IMR-90 (cell line): Measurements from ENCODE around the gene CMIP. TPM values are rescaled to one million over a fixed set of nuclear protein-coding genes. Genes with fewer than 3 reads are reported as not detected.
A peak's percentile ranks its signal among the peaks of the same experiment; 100 is the strongest.

Experiments
- ATAC-seq: fragments of 200-7000 bp; cut with Tn5 transposase; 2 replicates; pipeline ENCODE4 v1.9.1; 2020; ENCODE audit warnings: low read depth, mild to moderate bottlenecking, moderate library complexity
- BruUV-seq: library from RNA; stranded (reverse); fragments of 400-500 nt; replicated peaks from 2 replicates; lab custom pipeline; 2021; lab: Mats Ljungman, UMichigan
- CTCF ChIA-PET: fragments of 300-600 bp; formaldehyde crosslinking; extraction: SDS; loops from one replicate; lab custom pipeline; 2021; ENCODE audit warnings: antibody characterized with exemption; lab: Yijun Ruan, JAX
- POLR2A ChIA-PET: fragments of 300-600 bp; sonication (Branson Sonifier 250); formaldehyde crosslinking; loops from one replicate; lab custom pipeline; 2022; ENCODE audit warnings: antibody characterized with exemption; ENCODE audit not compliant: unreplicated experiment; lab: Charles Lee
- DNase-seq: peaks from one replicate; pipeline ENCODE4 v3.0.0; 2013
- H2AFZ ChIP-seq: replicated peaks from 2 replicates; pipeline ENCODE3; 2013; ENCODE audit warnings: low read length, mild to moderate bottlenecking; ENCODE audit not compliant: poor library complexity
- H2AK5ac ChIP-seq: 2 replicates; pipeline ENCODE4 v1.6.1; 2013; ENCODE audit warnings: low read depth, low read length, inconsistent platforms
- H2AK9ac ChIP-seq: replicated peaks from 2 replicates; pipeline ENCODE3; 2013; ENCODE audit warnings: mild to moderate bottlenecking, low read depth, low read length, moderate library complexity; ENCODE audit not compliant: poor library complexity
- H2BK120ac ChIP-seq: 2 replicates; pipeline ENCODE4 v1.6.1; 2013; ENCODE audit warnings: low read depth, low read length, inconsistent platforms
- H2BK15ac ChIP-seq: 3 replicates; pipeline ENCODE4 v1.6.1; 2013; ENCODE audit warnings: low read depth, low read length, inconsistent platforms
- H2BK20ac ChIP-seq: 2 replicates; pipeline ENCODE4 v1.6.1; 2013; ENCODE audit warnings: low read depth, mild to moderate bottlenecking, inconsistent platforms, low read length, moderate library complexity
- H2BK5ac ChIP-seq: 2 replicates; pipeline ENCODE4 v1.6.1; 2013; ENCODE audit warnings: mild to moderate bottlenecking, low read depth, low read length, inconsistent platforms; ENCODE audit not compliant: poor library complexity, severe bottlenecking
- H3K14ac ChIP-seq: replicated peaks from 2 replicates; pipeline ENCODE4 v1.6.1; 2013; ENCODE audit warnings: low read depth, low read length, inconsistent platforms
- H3K18ac ChIP-seq: 2 replicates; pipeline ENCODE4 v1.6.1; 2013; ENCODE audit warnings: low read depth, low read length, control low read depth
- H3K23ac ChIP-seq: 2 replicates; pipeline ENCODE4 v1.6.1; 2013; ENCODE audit warnings: low read depth, low read length, inconsistent platforms
- H3K27ac ChIP-seq: 2 replicates; pipeline ENCODE4 v1.5.1; 2013; ENCODE audit warnings: mild to moderate bottlenecking, control low read depth, low read length; ENCODE audit not compliant: insufficient read depth
- H3K27me3 ChIP-seq: 2 replicates; pipeline ENCODE4 v1.6.1; 2013; ENCODE audit warnings: low read length; ENCODE audit not compliant: control insufficient read depth, insufficient read depth
- H3K36me3 ChIP-seq: 2 replicates; pipeline ENCODE4 v1.6.1; 2013; ENCODE audit warnings: low read length, mixed read lengths; ENCODE audit not compliant: control insufficient read depth, insufficient read depth
- H3K4ac ChIP-seq: 2 replicates; pipeline ENCODE4 v1.6.1; 2013; ENCODE audit warnings: low read depth, low read length, inconsistent platforms
- H3K4me1 ChIP-seq: 2 replicates; pipeline ENCODE4 v1.6.1; 2013; ENCODE audit warnings: low read length, mixed read lengths; ENCODE audit not compliant: control insufficient read depth, insufficient read depth
- H3K4me2 ChIP-seq: 2 replicates; pipeline ENCODE4 v1.6.1; 2013; ENCODE audit warnings: low read depth, mild to moderate bottlenecking, control low read depth, low read length, moderate library complexity
- H3K4me3 ChIP-seq: 2 replicates; pipeline ENCODE4 v1.5.1; 2013; ENCODE audit warnings: low read depth, mild to moderate bottlenecking, control low read depth, low read length, moderate library complexity; ENCODE audit not compliant: insufficient read depth
- H3K56ac ChIP-seq: 2 replicates; pipeline ENCODE4 v1.6.1; 2013; ENCODE audit warnings: low read length, inconsistent platforms; ENCODE audit not compliant: insufficient read depth; ENCODE audit errors: extremely low read depth
- H3K79me1 ChIP-seq, 2 experiments: 2 replicates each; pipeline ENCODE4 v1.6.1; 2013; ENCODE audit warnings: low read length in 2 of 2, inconsistent platforms in 1 of 2, low read depth in 1 of 2
- H3K9ac ChIP-seq: 2 replicates; pipeline ENCODE4 v1.6.1; 2013; ENCODE audit warnings: low read depth, low read length, control low read depth
- H3K9me1 ChIP-seq: 2 replicates; pipeline ENCODE4 v1.6.1; 2013; ENCODE audit warnings: low read length, inconsistent platforms; ENCODE audit not compliant: insufficient read depth
- H3K9me3 ChIP-seq: 2 replicates; pipeline ENCODE4 v1.6.1; 2013; ENCODE audit warnings: low read length; ENCODE audit not compliant: control insufficient read depth, insufficient read depth
- H4K20me1 ChIP-seq: 2 replicates; pipeline ENCODE4 v1.6.1; 2013; ENCODE audit warnings: low read length, inconsistent platforms; ENCODE audit not compliant: insufficient read depth
- H4K5ac ChIP-seq: 2 replicates; pipeline ENCODE4 v1.6.1; 2013; ENCODE audit warnings: mild to moderate bottlenecking, low read depth, low read length, control low read depth
- H4K8ac ChIP-seq, 2 experiments: 2 replicates each; pipeline ENCODE4 v1.6.1; 2013; ENCODE audit warnings: low read depth in 2 of 2, low read length in 2 of 2, control low read depth in 1 of 2, inconsistent platforms in 1 of 2
- H4K91ac ChIP-seq: 2 replicates; pipeline ENCODE4 v1.6.1; 2013; ENCODE audit warnings: low read depth, low read length, inconsistent platforms; ENCODE audit not compliant: insufficient read depth
- CEBPB ChIP-seq: IDR thresholded peaks from 2 replicates; pipeline ENCODE4 v1.6.1; 2012; ENCODE audit warnings: low read depth, low read length, improper control_type of control experiment
- SMC3 ChIP-seq: fragments of 150-350 bp; IDR thresholded peaks from 2 replicates; pipeline ENCODE4 v1.6.1; 2016; ENCODE audit warnings: low read depth, mild to moderate bottlenecking, antibody characterized with exemption, low read length, moderate library complexity
- WGBS, 2 experiments: methylation state at CpG; one replicate each; pipeline versions ENCODE4 v1.1.5 to v1.1.7; 2013; ENCODE audit warnings: missing lambda C conversion rate in 2 of 2; ENCODE audit not compliant: insufficient read length in 1 of 2; ENCODE audit errors: extremely low coverage in 2 of 2; 5-methylcytosine and 5-hydroxymethylcytosine counted together
- dilution Hi-C: fragments of 300-500 bp; cut with HindIII; formaldehyde crosslinking; loops from one replicate; pipeline ENCODE4 v1.14.3; 2018; ENCODE audit warnings: low sequenced_read_pairs; ENCODE audit not compliant: unreplicated experiment
- in situ Hi-C: fragments of 300-500 bp; cut with MboI; formaldehyde crosslinking; loops from 3 replicates; pipeline ENCODE4 v1.14.3; 2019; ENCODE audit warnings: low sequenced_read_pairs, inconsistent platforms, mixed read lengths
- intact Hi-C: fragments of 100-400 bp; cut with micrococcal nuclease; formaldehyde crosslinking; loops from 2 replicates; pipeline ENCODE4 v1.10.0; 2022
- polyA plus RNA-seq, 3 experiments: library from polyadenylated mRNA; depleted of rRNA; stranded (reverse); fragments of >200 nt; gene quantifications; 2 replicates each; pipeline ENCODE4 v1.2.3, GENCODE V29; 2012; ENCODE audit warnings: low replicate concordance in 1 of 3
- total RNA-seq: library from RNA; depleted of rRNA; stranded (reverse); fragments of >200 nt; gene quantifications from 2 replicates; pipeline ENCODE4 v1.2.3, GENCODE V29; 2012

The CMIP gene
- total and polyA plus RNA-seq, 2 of the 4 experiments (the other 2 are of a cell fraction) = 3.2 to 11.6 TPM

- Histone ChIP-seq H3K36me3 (no peaks in the 10 kb centered on the region; the same call in 1 of the 2 replicates), H3K23ac (no peak overlapping the region), H3K27ac (no peak overlapping the region), H3K14ac (no peak overlapping the region), H2BK120ac (no peak overlapping the region), H3K4me1 (peaks cover 2% of the 10 kb centered on the region), H3K18ac (no peak overlapping the region), H3K27me3 (no peaks in the 10 kb centered on the region), H2AFZ (no peak overlapping the region), H2BK5ac (no peak overlapping the region), H2AK9ac (no peak overlapping the region), H3K56ac (no peak overlapping the region), H2BK20ac (no peak overlapping the region), H2AK5ac (no peak overlapping the region), H4K91ac (no peak overlapping the region), H3K4ac (no peak overlapping the region), H4K8ac (no peak overlapping the region), H4K20me1 (peaks cover 81% of the 10 kb centered on the region), H2BK15ac (no peak overlapping the region), H3K79me1 (peaks cover 40 to 84% of the 10 kb centered on the region in 2 experiments), H3K4me3 (no peak overlapping the region), H4K5ac (no peak overlapping the region), H3K9ac (no peak overlapping the region), H3K4me2 (no peak overlapping the region), H3K9me3 (no peaks in the 10 kb centered on the region), H3K9me1 (peaks cover 21% of the 10 kb centered on the region)
- no TSS peak for BruUV-seq
- ATAC-seq = no peak
- WGBS, 2 experiments = no CpG with 5 or more reads among the region's 7 CpGs
- in situ Hi-C loops (no loop called here), dilution Hi-C loops (no loop called here), intact Hi-C loops (no loop called here)
- DNase-seq = peak; percentile 39
- no peak for TF ChIP-seq SMC3
- TF ChIP-seq CEBPB = peak; percentile 71
- ChIA-PET CTCF (no interaction called here), POLR2A (no interaction called here)
These were observed 21.9 kb downstream of the CMIP start for GRCh38 chr16:81466356-81466980.
